Measurements from ENCODE around the gene LIPH.
"Not testable (repeated sequence)": the region's sequence is repeated elsewhere in the genome, so short reads cannot be mapped to it uniquely, and the experiment has no call there.

The LIPH gene

GRCh38 chr3:185486394-185486793, 66.0 kb downstream of the LIPH start:
- DNase-seq (ENCODE audit: low spot score) = no peak

- DNase-seq (ENCODE audit: low spot score) = no peak
These were observed 68.1 kb downstream of the LIPH start for GRCh38 chr3:185484296-185484695.

GRCh38 chr3:185479373-185479945, 72.9 kb downstream of the LIPH start:
- no peak for DNase-seq (ENCODE audit: low spot score)

GRCh38 chr3:185477316-185477715, 75.1 kb downstream of the LIPH start:
- no peak for DNase-seq (ENCODE audit: low spot score)

- not testable (repeated sequence) for DNase-seq (ENCODE audit: low spot score)
These were observed 77.5 kb downstream of the LIPH start for GRCh38 chr3:185474922-185475321.

GRCh38 chr3:185473290-185473815, 79.0 kb downstream of the LIPH start:
- DNase-seq (ENCODE audit: low spot score) = peak; percentile 57

GRCh38 chr3:185470323-185470722, 82.1 kb downstream of the LIPH start:
- no peak for DNase-seq (ENCODE audit: low spot score)

GRCh38 chr3:185469542-185469941, 82.8 kb downstream of the LIPH start:
- no peak for DNase-seq (ENCODE audit: low spot score)

GRCh38 chr3:185466123-185466522, 86.3 kb downstream of the LIPH start:
- not testable (repeated sequence) for DNase-seq (ENCODE audit: low spot score)

- DNase-seq (ENCODE audit: low spot score) = no peak
These were observed 86.9 kb downstream of the LIPH start for GRCh38 chr3:185465471-185465870.

- DNase-seq (ENCODE audit: low spot score) = peak; percentile 44
These were observed 91.6 kb downstream of the LIPH start for GRCh38 chr3:185460719-185461350.

- no peak for DNase-seq (ENCODE audit: low spot score)
These were observed 92.1 kb downstream of the LIPH start for GRCh38 chr3:185460309-185460708.

- DNase-seq (ENCODE audit: low spot score) = no peak
These were observed 95.0 kb downstream of the LIPH start for GRCh38 chr3:185457376-185457775.
